NCI-H2227 (cell line): Measurements from ENCODE around the gene EBF4.
A peak's percentile ranks its signal among the peaks of the same experiment; 100 is the strongest.

Experiments
- DNase-seq: peaks from one replicate; lab custom pipeline; 2025; ENCODE audit not compliant: unreplicated experiment; lab: John Stamatoyannopoulos, UW

The EBF4 gene

DNA sequence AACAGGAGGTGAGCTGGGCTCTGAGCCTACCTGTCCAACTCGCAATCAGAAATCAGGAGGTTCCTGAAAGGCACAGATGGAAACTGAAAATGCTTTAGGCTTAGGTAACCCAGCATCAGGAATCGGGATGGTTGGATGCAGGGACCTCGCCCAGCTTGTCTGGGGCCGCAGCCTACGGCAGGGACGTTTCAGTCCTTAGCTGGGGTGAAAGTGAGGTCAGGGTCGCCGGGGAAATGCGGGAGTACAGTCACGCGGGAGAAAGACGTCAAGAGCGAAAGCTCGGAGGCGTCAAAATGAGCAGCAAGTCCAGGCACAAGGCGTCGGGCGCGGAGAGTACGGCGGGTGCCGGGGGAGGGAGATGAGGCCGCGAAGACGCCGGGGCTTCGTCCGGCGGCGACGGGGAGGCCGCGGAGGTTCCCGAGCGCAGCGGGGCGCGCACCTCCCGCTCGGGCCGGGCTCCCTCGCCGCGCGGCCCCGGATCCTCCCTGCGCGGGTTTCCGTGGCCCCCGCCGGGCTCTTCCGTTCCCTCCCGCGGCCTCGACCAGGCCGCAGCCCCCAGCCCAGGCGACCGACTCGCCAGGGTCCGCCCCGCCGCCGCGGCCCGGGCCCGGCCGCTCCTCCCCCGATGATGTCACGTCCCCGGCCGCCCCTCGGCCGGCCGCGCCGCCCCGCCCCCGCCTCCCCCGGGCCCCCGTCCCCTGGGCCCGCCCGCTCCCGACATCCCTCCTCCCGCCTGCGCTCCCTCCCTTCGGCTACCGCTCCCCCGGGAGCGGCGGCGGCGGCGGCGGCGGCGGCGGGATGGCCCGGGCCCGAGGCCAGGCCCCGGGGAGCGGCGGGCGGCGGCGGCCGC, at the start of gene EBF4:
Gene EBF4 (plus strand): TSS at position 745 of the 850 bp plus-strand sequence. CDS start 866 bp downstream, outside the sequence.
- DNase-seq, result peak; percentile 81

DNA sequence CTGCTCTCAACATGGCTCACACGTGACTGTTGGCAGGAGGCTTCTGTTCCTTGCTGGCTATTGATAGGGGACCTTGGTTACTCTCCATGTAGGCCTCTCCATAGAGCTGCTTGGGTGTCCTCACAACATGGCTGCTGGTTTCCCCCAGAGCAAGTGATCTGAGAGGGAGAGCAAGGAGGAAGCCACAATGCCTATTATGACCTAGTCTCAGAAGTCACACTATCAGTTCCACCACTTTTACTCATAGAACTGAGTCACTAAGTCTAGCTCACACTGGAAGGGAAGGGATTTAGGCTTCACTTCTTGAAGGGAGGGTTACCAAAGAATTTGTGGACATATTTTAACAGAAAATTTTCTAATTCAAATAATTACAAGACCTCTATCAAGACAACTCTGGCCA, 48.9 kb upstream of the EBF4 start:
- no peak for DNase-seq

- DNase-seq, result peak; percentile 96
These were observed 40.5 kb upstream of the EBF4 start, which contains the start of gene NOP56 for GRCh38 chr20:2651772-2652723. Gene NOP56, plus strand, starts transcription at chr20:2652632. Its CDS starts 29 bp downstream, at chr20:2652661.

DNA sequence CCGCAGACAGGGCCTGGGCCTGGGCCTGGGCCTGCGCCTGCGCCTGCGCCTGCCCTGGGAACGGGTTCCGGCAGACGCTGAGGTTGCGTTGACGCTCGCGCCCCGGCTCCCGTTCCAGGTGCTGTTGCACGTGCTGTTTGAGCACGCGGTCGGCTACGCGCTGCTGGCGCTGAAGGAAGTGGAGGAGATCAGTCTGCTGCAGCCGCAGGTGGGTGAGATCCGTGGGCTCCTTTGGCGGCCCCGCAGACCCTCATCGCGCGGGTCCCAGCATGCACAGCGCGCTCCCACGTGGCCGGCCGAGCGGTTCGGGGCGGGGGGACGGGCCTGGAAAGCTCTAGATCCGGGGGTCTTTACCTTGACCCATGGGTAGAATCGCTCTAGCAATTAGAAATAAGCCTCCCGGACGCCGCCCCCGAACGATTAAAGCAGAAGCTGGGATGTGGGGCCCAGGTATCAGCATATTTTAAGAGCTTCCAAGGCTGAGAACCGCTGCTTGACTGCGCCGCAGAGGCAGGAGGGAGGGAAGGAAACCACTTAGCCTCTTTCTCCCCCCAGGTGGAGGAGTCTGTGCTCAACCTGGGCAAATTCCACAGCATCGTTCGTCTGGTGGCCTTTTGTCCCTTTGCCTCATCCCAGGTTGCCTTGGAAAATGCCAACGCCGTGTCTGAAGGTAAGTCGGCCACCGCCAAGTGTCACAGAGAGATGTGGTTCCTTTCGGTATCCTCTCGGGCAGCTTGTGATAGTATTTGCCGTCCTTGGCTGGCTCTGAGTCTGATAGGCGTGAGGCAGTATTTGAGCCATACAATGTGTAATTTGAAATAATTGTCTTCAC, 39.6 kb upstream of the EBF4 start:
- DNase-seq, result peak; percentile 75

- DNase-seq, result no peak
These were observed 38.8 kb upstream of the EBF4 start for GRCh38 chr20:2653556-2654383.

DNA sequence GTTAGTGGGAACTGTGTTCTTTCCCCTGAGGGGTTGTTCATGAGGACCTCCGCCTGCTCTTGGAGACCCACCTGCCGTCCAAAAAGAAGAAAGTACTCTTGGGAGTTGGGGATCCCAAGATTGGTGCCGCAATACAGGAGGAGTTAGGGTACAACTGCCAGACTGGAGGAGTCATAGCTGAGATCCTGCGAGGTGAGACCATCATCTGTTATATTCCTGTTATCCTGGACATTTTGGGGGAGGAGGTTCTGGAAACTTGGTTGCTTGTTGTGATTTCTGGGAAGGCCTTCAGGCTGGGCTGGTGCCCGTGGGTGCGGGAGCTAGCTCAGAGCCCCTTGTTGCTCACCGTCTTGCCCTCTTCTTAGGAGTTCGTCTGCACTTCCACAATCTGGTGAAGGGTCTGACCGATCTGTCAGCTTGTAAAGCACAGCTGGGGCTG, 38.2 kb upstream of the EBF4 start:
- DNase-seq, result no peak

DNA sequence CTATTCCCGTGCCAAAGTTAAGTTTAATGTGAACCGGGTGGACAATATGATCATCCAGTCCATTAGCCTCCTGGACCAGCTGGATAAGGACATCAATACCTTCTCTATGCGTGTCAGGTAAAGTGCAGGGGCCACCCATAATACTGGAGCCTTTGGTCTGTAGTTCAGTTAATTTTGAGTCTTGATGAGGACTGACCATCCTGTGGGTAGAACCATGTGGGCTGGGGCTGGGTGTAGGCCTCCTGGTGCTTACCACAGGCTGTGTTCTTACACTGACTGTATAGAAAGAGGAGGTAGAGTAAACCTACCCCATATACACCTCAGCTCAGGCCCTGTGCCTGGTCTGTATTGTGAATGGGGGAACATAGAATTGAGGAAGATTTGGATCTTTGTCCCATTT, 37.7 kb upstream of the EBF4 start:
- DNase-seq, result no peak

DNA sequence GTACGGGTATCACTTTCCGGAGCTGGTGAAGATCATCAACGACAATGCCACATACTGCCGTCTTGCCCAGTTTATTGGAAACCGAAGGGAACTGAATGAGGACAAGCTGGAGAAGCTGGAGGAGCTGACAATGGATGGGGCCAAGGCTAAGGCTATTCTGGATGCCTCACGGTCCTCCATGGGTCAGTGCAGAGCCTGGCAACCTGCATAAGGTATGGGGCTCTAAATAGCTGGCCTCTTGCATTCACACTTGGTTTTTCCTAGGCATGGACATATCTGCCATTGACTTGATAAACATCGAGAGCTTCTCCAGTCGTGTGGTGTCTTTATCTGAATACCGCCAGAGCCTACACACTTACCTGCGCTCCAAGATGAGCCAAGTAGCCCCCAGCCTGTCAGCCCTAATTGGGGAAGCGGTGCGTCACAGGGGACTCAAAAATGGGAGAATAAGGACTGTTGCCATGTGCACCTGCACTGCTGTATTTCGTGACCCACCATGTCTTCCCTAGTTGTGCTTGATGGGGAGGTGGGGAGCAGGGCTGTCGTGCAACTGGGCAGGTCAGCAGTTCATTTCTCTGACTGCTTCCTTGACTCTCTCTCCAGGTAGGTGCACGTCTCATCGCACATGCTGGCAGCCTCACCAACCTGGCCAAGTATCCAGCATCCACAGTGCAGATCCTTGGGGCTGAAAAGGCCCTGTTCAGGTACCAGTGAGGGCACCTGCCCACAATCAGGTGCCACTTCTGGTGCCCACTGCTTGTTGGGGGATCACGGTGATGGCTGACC, 37.1 kb upstream of the EBF4 start:
- DNase-seq, result no peak

- no peak for DNase-seq
These were observed 36.0 kb upstream of the EBF4 start for GRCh38 chr20:2656471-2657117.

- DNase-seq, result no peak
These were observed 35.3 kb upstream of the EBF4 start for GRCh38 chr20:2657241-2657640.

DNA sequence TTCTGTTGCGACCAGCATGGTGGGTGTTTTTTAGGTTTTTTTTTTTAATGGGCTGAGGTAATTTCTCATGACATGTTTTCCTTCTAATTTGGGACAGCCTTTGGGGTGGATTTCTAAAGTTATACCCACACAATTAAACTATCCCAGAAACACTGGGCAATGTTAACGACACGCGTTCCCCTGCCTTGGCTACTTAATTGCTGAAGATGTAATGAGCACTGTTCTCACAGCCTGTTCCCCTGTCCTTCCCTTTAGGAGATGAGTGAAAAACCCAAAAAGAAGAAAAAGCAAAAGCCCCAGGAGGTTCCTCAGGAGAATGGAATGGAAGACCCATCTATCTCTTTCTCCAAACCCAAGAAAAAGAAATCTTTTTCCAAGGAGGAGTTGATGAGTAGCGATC, 34.9 kb upstream of the EBF4 start:
- no peak for DNase-seq

DNA sequence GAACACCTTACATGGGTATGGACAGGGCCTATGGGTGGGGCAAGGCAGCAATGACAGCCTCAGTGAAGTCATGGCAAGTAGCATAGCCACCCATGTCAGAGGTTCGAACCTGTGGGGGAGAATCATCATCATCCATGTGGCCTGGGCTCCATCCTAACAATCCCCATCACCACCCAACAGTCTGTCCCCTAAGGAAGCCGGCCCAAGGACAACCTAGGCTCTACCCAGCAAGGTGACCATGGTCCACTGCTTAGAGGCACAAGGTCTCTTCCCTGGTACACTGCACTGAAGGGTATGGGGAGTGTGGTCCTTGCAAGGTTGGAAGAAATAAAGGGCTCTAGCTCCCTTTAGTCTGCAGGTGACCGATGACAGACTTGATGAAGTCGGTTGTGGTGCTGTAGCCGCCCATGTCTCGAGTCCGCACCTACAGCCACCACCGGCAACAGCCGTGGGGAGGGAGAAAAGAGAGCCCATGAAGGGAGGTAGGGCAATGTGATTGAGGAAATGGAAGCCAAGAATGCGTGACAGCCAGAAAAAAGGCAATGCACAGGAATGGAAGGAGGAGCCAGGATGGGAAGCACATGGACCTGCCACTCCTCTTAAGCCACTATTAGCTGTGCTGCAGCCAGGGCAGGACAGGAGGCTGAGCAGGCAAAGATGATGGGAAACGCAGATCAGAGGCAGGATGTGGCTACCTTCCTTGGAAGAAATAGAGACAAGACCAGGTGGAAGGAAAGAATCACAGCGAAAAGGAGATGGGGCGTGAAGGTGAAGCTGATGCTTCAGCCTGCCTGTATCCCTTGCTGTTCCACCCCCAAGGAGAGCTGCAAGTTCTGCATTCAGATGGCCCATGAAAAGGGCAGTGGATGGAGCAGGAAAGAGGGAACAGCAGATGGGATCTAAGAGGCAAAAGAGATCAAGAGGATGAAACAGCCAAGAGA, 33.9 kb upstream of the EBF4 start:
- DNase-seq, result no peak

DNA sequence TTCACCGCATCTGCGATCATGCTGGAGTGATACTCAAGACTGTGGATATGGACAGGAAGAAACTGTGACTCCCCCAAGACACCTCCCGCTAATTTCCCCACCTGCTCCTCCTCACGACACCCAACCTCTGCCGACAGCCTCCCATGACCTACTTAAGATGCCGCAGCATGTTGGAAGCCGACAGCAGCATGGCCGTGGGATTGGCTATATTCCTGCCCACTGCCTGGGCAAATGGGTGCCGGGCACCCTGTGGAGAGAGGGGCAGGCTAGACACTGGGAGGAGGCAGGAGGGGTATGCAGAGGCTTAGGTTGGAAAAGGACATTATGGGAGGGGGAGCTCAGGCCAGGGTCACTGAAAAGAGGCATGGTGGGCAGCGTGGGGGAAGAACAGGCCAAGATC, 33.0 kb upstream of the EBF4 start:
- DNase-seq, result no peak

GRCh38 chr20:2663364-2663886, 29.2 kb upstream of the EBF4 start:
- DNase-seq, result no peak

- peak; percentile 95 for DNase-seq
These were observed 28.5 kb upstream of the EBF4 start, which contains the start of gene IDH3B for GRCh38 chr20:2663887-2664719. Gene IDH3B, minus strand, starts transcription at chr20:2664216. Its CDS starts 28 bp downstream, at chr20:2664188.

- DNase-seq, result no peak
These were observed 20.6 kb upstream of the EBF4 start for GRCh38 chr20:2671977-2672376.
